ENCODE results near the gene HAX1.
"Not testable (repeated sequence)": the region's sequence is repeated elsewhere in the genome, so short reads cannot be mapped to it uniquely, and the experiment has no call there.

HAX1 gene

GRCh38 chr1:154295408-154296235 is 23.2 kb downstream of the HAX1 start:
- Histone ChIP-seq H3K27ac (ENCODE audit: low read depth, low read length) (no peak overlapping the region), H3K4me3 (ENCODE audit: low read length) (no peak overlapping the region), H3K4me1 (ENCODE audit: control insufficient read depth, insufficient read depth, low read length) (no peaks in the 10 kb centered on the region), H3K36me3 (ENCODE audit: control insufficient read depth, insufficient read depth, low read length) (no peaks in the 10 kb centered on the region), H3K27me3 (ENCODE audit: control insufficient read depth, insufficient read depth, low read length) (no peaks in the 10 kb centered on the region), H3K9ac (ENCODE audit: low read length) (no peak overlapping the region)

GRCh38 chr1:154301582-154301981 is 29.2 kb downstream of the HAX1 start:
- H3K27ac ChIP-seq (ENCODE audit: low read depth, low read length), result no peak overlapping the region
- H3K36me3 ChIP-seq (ENCODE audit: control insufficient read depth, insufficient read depth, low read length), result no peaks in the 10 kb centered on the region
- H3K27me3 ChIP-seq (ENCODE audit: control insufficient read depth, insufficient read depth, low read length), result no peaks in the 10 kb centered on the region
- no peak overlapping the region for H3K9ac ChIP-seq (ENCODE audit: low read length)
- no peaks in the 10 kb centered on the region for H3K4me1 ChIP-seq (ENCODE audit: control insufficient read depth, insufficient read depth, low read length)
- no peak overlapping the region for H3K4me3 ChIP-seq (ENCODE audit: low read length)

GRCh38 chr1:154304664-154305337 is 32.4 kb downstream of the HAX1 start:
- Histone ChIP-seq H3K27ac (ENCODE audit: low read depth, low read length) (no peak overlapping the region), H3K9ac (ENCODE audit: low read length) (no peak overlapping the region), H3K36me3 (ENCODE audit: control insufficient read depth, insufficient read depth, low read length) (no peaks in the 10 kb centered on the region), H3K27me3 (ENCODE audit: control insufficient read depth, insufficient read depth, low read length) (no peaks in the 10 kb centered on the region), H3K4me3 (ENCODE audit: low read length) (no peak overlapping the region), H3K4me1 (ENCODE audit: control insufficient read depth, insufficient read depth, low read length) (no peaks in the 10 kb centered on the region)

GRCh38 chr1:154306151-154306550 is 33.7 kb downstream of the HAX1 start:
- Histone ChIP-seq H3K36me3 (ENCODE audit: control insufficient read depth, insufficient read depth, low read length) (no peaks in the 10 kb centered on the region), H3K27me3 (ENCODE audit: control insufficient read depth, insufficient read depth, low read length) (no peaks in the 10 kb centered on the region), H3K4me1 (ENCODE audit: control insufficient read depth, insufficient read depth, low read length) (no peaks in the 10 kb centered on the region), H3K27ac (ENCODE audit: low read depth, low read length) (no peak overlapping the region), H3K9ac (ENCODE audit: low read length) (no peak overlapping the region), H3K4me3 (ENCODE audit: low read length) (no peak overlapping the region)

GRCh38 chr1:154307670-154308270 is 35.3 kb downstream of the HAX1 start:
- not testable (repeated sequence) for H3K27me3 ChIP-seq (ENCODE audit: control insufficient read depth, insufficient read depth, low read length); H3K27ac ChIP-seq (ENCODE audit: low read depth, low read length); H3K4me1 ChIP-seq (ENCODE audit: control insufficient read depth, insufficient read depth, low read length); H3K36me3 ChIP-seq (ENCODE audit: control insufficient read depth, insufficient read depth, low read length); H3K9ac ChIP-seq (ENCODE audit: low read length); H3K4me3 ChIP-seq (ENCODE audit: low read length)

- H3K27ac ChIP-seq (ENCODE audit: low read depth, low read length); H3K4me1 ChIP-seq (ENCODE audit: control insufficient read depth, insufficient read depth, low read length); H3K9ac ChIP-seq (ENCODE audit: low read length); H3K36me3 ChIP-seq (ENCODE audit: control insufficient read depth, insufficient read depth, low read length); H3K27me3 ChIP-seq (ENCODE audit: control insufficient read depth, insufficient read depth, low read length); H3K4me3 ChIP-seq (ENCODE audit: low read length): not testable (repeated sequence)
Measured at GRCh38 chr1:154309136-154309535, 36.7 kb downstream of the HAX1 start.

GRCh38 chr1:154312229-154313065 is 40.0 kb downstream of the HAX1 start:
- H3K36me3 ChIP-seq (ENCODE audit: control insufficient read depth, insufficient read depth, low read length); H3K9ac ChIP-seq (ENCODE audit: low read length); H3K27ac ChIP-seq (ENCODE audit: low read depth, low read length); H3K4me3 ChIP-seq (ENCODE audit: low read length); H3K27me3 ChIP-seq (ENCODE audit: control insufficient read depth, insufficient read depth, low read length); H3K4me1 ChIP-seq (ENCODE audit: control insufficient read depth, insufficient read depth, low read length): not testable (repeated sequence)

- Histone ChIP-seq H3K4me1 (ENCODE audit: control insufficient read depth, insufficient read depth, low read length) (no peaks in the 10 kb centered on the region), H3K4me3 (ENCODE audit: low read length) (no peak overlapping the region), H3K27me3 (ENCODE audit: control insufficient read depth, insufficient read depth, low read length) (no peaks in the 10 kb centered on the region), H3K36me3 (ENCODE audit: control insufficient read depth, insufficient read depth, low read length) (no peaks in the 10 kb centered on the region), H3K27ac (ENCODE audit: low read depth, low read length) (no peak overlapping the region), H3K9ac (ENCODE audit: low read length) (no peak overlapping the region)
Measured at GRCh38 chr1:154313066-154313356, 40.6 kb downstream of the HAX1 start.

- H3K27ac ChIP-seq (ENCODE audit: low read depth, low read length); H3K4me1 ChIP-seq (ENCODE audit: control insufficient read depth, insufficient read depth, low read length); H3K4me3 ChIP-seq (ENCODE audit: low read length); H3K9ac ChIP-seq (ENCODE audit: low read length); H3K27me3 ChIP-seq (ENCODE audit: control insufficient read depth, insufficient read depth, low read length); H3K36me3 ChIP-seq (ENCODE audit: control insufficient read depth, insufficient read depth, low read length): not testable (repeated sequence)
Measured at GRCh38 chr1:154314226-154314625, 41.8 kb downstream of the HAX1 start.

- Histone ChIP-seq H3K27ac (ENCODE audit: low read depth, low read length) (no peak overlapping the region), H3K9ac (ENCODE audit: low read length) (no peak overlapping the region), H3K4me1 (ENCODE audit: control insufficient read depth, insufficient read depth, low read length) (no peaks in the 10 kb centered on the region), H3K36me3 (ENCODE audit: control insufficient read depth, insufficient read depth, low read length) (no peaks in the 10 kb centered on the region), H3K27me3 (ENCODE audit: control insufficient read depth, insufficient read depth, low read length) (no peaks in the 10 kb centered on the region), H3K4me3 (ENCODE audit: low read length) (no peak overlapping the region)
Measured at GRCh38 chr1:154316704-154317103, 44.3 kb downstream of the HAX1 start.

GRCh38 chr1:154318386-154318785 is 46.0 kb downstream of the HAX1 start:
- Histone ChIP-seq H3K27me3 (ENCODE audit: control insufficient read depth, insufficient read depth, low read length) (no peaks in the 10 kb centered on the region), H3K36me3 (ENCODE audit: control insufficient read depth, insufficient read depth, low read length) (no peaks in the 10 kb centered on the region), H3K4me3 (ENCODE audit: low read length) (no peak overlapping the region), H3K27ac (ENCODE audit: low read depth, low read length) (no peak overlapping the region), H3K4me1 (ENCODE audit: control insufficient read depth, insufficient read depth, low read length) (no peaks in the 10 kb centered on the region), H3K9ac (ENCODE audit: low read length) (no peak overlapping the region)

GRCh38 chr1:154320882-154321608 is 48.6 kb downstream of the HAX1 start, which contains the start of gene AQP10:
AQP10 (plus strand) TSS chr1:154321093; CDS start chr1:154321156, 63 bp downstream.
- no peak within 1 kb of the TSS for H3K9ac ChIP-seq (ENCODE audit: low read length)

More at GRCh38 chr1:154320882-154321608, 48.6 kb downstream of the HAX1 start, which contains the start of gene AQP10:
- Histone ChIP-seq H3K36me3 (ENCODE audit: control insufficient read depth, insufficient read depth, low read length) (no peaks in the 10 kb centered on the region), H3K4me1 (ENCODE audit: control insufficient read depth, insufficient read depth, low read length) (peaks cover 2% of the 10 kb centered on the region), H3K27ac (ENCODE audit: low read depth, low read length) (no peak within 1 kb of the TSS), H3K4me3 (ENCODE audit: low read length) (no peak within 1 kb of the TSS), H3K27me3 (ENCODE audit: control insufficient read depth, insufficient read depth, low read length) (no peaks in the 10 kb centered on the region)
